ENCODE results near the gene NAA25. TPM values are rescaled to one million over a fixed set of nuclear protein-coding genes. Genes with fewer than 3 reads are reported as not detected.

Gene NAA25
- 29.8 TPM for total RNA-seq

DNA sequence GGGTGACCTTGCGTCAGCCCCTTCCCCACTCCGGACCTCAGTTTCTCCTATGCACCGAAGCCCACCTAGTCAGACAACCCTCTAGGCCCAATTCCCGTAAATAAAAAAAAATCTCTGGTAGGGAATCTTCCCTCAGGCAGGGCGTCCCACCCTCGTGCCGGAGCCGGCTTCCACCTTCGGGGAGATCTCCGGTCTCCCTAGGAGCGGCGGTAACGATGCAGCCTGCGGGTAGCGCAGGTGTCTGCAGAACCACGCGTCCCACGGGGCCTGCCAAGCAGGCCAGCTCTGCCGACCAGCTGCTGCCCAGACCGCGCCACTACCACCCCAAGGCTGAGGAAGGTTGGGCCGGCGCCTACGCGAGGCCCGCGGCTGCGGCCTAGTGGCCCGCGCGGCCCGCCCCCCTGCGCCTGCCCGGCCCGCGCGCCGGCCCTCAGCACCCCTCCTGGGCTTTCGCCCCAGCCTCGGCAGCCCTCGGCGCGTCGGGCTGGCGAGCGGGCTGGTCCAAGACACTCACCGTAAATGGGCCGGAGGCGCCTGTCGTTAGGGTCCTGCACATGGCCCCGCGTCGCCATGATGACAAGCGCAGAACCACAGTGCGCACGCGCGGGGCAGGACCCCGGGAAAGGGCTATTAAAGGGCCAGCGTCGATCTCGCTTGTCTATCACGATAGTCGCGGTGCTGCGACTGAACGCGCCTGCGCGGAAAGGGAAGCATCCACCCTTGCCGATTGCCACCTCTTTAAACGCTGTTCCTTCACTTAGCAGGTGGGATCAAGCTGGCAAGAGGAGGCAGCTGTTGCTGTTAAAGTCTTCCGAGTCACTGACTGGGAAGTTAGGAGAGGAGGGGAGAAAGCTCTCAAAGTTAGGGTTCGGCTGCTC is at the start of gene NAA25:
NAA25 (minus strand) TSS at position 582 of the 878 bp plus-strand sequence; CDS start at position 572, 10 bp downstream.
- FAIRE-seq (no peak), DNase-seq (ENCODE audit: low spot score in 2 of 2) (peak; percentile 83 to 89)

DNA sequence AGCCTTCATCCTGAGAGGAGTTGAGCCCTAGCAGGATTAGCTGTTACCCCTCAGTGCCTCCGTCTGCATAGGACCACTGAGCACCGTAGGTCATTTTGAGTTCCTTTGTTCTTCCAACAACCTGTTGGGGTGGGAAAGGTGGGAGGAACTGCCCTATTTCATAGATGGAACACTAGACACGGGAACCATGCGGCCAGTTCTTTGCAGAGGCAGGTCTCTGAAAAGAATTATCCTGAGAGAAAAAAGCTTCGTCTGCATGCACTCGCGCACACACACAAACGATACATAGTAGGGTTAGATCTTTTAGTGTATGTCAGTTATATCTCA is 45.3 kb upstream of the NAA25 start:
- DNase-seq (ENCODE audit: low spot score in 2 of 2) (no peak), FAIRE-seq (no peak)

DNA sequence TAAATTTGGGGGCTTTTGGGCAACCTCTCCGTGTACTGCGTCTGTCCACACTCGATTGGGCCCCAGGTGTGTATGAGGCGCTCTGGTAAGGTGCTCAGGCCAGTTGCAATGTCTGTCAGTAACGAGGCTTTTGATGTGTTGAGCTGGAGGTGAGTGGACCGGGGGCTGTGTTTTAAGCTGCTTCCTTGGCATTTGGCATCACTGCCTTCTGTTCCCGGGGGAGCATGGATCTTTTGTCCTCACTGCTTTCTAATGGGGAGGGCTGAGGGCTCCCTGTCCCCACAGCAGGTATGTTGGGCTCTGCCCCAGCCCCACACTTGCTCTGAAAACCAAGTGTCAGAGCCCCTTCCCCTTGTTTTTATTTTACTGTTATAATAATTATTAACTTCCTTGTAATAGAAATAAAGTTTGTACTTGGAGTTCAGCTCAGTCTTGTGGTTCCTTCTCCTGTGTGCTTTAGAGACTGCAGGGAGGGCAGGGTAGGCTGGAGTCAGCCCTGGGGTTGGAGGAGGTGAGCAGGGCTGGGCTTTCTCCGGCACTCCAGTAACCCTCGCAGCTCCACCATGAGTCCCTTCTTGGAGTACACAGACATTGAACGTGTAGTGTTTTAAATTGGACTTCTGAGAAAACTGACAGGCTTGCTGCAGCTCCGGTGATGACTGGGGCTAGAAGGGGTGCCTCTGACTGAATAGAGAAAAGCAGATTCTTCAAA is 44.8 kb upstream of the NAA25 start:
- DNase-seq (ENCODE audit: low spot score in 2 of 2) (no peak), FAIRE-seq (no peak)

DNA sequence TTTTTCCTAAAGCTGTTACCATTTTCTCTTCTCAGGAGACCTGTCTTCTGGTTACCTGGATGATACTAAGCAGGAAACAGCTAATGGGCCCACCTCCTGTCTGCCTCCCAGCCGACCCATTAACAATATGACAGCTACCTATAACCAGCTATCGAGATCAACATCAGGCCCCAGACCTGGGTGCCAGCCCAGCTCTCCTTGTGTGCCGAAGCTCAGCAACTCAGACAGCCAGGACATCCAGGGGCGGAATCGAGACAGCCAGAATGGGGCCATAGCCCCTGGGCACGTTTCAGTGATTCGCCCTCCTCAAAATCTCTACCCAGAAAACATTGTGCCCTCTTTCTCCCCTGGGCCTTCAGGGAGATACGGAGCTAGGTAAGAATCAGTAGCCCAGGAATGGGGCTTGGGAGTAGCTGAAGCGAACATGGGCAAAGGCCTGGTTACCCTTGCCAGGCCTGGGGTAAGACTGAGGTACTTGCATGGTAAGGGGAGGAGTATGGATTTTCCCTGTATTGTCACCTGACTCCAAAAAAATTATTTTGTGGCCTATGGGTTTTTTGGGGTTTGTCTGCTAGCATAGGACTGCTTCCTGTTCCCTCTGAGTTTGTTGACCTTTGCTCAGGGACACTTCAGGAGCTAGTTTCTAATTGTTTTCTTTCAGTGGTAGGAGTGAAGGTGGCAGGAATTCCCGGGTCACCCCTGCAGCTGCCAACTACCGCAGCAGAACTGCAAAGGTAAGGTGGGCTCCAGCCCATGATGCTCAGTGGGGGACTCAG is 43.4 kb upstream of the NAA25 start:
- FAIRE-seq = no peak
- DNase-seq (ENCODE audit: low spot score in 2 of 2) = no peak

DNA sequence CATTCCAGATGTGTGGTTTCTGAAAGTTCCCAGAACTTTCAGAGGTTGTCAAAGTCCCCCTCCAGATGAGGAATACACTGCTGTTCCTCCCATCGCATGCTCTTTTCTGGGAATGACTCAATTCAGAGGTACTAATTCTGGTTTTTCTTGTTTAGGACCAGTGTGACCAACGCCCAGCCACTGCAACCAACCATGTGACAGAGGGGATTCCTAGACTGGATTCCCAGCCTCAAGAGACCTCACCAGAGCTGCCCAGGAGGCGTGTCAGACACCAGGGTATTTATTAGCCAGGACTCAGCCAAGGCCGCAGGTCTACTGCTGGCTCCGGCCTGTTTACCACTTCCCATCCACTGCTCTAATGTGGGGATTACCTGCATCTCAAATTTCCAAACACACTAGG is 41.0 kb upstream of the NAA25 start:
- no peak for FAIRE-seq

DNA sequence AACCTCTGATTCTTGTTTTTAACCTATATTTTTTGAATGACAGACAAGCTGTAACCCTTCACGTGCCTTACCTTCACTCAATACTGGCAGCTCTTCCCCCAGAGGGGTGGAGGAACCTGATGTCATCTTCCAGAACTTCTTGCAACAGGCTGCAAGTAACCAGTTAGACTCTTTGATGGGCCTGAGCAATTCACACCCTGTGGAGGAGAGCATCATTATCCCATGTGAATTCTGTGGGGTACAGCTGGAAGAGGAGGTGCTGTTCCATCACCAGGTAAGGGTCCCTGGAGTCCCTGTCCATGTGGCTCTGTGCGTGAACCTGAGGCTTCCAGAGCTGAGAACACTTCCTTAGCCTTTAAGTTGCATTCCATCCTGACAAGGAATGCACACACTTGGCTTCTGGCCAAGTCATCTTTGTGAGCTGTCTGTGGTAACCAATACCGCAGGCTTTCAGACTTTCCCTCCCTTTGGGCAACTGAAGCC is 39.5 kb upstream of the NAA25 start:
- FAIRE-seq (no peak), DNase-seq (ENCODE audit: low spot score in 2 of 2) (no peak)

More for the DNA sequence above, 41.0 kb upstream of the NAA25 start:
- no peak for DNase-seq (ENCODE audit: low spot score in 2 of 2)

DNA sequence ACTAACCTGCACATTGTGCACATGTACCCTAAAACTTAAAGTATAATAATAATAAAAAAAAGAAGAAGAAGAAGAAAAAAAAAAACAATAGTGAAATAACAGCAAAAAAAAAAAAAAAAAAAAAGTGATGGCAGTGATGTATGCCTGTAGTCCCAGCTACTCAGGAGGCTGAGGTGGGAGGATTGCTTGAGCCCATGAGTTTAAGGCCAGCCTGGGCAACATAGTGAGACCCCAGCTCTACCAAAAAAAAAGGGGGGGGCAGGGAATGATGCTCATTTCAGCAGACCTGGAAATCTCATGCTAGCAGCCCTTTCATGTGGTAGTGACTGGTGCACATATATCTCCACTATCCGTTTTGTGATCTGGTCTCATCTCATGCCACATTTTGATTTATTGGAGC is 37.5 kb upstream of the NAA25 start:
- DNase-seq (ENCODE audit: low spot score in 2 of 2) (no peak), FAIRE-seq (no peak)

DNA sequence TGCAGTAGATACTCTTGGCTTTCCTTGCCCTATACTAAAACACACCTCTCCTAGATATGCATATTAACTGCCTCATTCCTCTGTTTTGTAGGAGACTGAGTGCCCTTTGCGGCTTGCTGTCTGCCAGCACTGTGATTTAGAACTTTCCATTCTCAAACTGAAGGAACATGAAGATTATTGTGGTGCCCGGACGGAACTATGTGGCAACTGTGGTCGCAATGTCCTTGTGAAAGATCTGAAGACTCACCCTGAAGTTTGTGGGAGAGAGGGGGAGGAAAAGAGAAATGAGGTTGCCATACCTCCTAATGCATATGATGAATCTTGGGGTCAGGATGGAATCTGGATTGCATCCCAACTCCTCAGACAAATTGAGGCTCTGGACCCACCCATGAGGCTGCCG is 32.1 kb upstream of the NAA25 start:
- no peak for DNase-seq (ENCODE audit: low spot score in 2 of 2)
- FAIRE-seq = no peak

DNA sequence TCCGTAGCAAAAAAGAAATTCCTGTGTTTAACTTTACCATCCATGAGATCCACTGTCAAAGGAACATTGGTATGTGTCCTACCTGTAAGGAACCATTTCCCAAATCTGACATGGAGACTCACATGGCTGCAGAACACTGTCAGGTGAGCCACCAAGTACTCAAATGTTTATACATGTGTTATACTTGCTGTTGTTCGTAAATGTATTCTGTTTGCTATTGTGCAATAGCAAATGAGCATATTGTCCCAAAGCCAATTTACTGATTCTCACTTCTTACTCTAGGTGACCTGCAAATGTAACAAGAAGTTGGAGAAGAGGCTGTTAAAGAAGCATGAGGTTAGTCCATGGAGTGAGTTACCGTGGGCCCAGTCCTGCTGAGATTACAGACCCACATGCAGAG is 26.1 kb upstream of the NAA25 start:
- DNase-seq (ENCODE audit: low spot score in 2 of 2) (no peak), FAIRE-seq (no peak)

DNA sequence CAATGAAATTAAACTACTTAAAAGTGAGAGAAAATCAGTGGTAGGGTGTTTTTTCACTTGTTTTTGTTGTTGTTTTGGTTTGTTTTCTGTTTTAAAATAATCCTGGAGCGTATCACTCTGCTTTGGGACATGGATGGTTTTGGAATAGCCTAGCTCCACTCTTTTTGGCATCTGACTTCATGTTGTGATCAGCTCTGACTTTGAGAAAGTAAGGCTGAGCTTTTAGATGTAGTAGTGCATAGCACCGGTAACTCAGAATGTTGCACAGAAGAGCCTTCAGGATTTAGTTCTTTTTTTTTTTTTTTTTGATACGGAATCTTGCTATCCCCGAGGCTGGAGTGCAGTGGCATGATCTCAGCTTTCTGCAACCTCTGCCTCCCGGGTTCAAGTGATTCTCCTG is 24.8 kb upstream of the NAA25 start:
- FAIRE-seq (no peak), DNase-seq (ENCODE audit: low spot score in 2 of 2) (no peak)

DNA sequence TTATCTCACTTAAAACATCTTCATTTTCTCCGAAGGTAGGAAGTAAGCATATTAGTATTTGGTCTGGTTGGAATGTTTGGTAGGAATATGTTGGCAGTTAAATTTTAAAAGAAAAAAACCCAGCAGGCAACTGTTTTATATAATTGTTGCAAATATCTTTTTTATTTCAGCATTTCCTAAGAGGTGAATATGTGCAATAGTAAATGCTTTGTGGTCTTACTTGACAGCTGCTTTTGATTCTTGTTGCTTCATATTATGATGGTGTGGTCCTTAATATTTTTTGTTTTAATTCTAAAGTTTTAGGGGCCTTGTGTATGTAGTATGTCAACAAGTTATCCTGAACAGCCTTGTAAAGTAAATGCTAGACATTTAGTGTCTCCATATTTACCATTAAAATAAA is 23.1 kb upstream of the NAA25 start:
- DNase-seq (ENCODE audit: low spot score in 2 of 2) = no peak
- no peak for FAIRE-seq

DNA sequence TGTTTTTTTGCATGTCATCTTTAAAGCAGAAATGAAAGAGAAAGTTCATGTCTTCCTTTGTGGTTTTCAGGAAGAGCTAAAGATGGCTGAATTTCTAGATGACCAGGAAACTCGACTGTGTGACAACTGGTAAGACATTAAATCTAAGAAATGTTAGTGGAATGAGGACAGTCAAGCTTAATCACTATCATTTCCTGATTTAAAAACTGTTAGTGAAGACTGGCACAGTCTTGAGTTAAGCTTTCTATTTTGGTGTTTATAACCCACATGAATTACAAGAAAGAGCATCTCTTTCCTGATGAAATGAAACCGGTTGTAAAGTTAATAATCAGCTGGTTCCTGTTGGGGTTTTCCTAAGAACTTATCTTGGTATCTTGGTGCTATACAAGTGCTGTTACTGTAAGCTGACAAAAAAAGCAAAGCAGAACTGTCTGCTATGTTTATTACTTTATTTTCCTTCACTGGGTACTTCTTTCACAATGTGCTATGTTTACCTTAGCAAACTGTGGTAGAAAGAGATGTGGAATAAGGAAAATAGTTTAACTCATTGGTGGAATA is 21.9 kb upstream of the NAA25 start:
- DNase-seq (ENCODE audit: low spot score in 2 of 2) = no peak
- no peak for FAIRE-seq

DNA sequence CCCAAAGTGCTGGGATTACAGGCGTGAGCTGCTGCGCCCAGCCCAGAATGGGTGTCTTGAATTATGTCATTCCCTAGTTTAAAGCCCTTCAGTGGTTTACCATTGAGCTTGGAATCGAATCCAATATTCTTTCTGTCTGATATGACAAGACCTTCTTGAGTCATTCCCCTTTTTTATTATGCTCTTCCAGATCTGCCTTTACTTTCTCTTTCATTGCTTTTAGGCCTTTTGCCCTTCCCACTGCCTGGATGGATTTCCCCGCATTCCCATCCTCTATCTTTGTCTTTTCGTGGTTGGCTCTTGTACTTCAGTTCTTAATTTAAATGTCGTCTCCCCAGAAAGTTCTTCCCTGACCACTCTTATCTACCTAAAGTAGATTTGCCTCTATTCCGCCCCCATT is 18.3 kb upstream of the NAA25 start:
- FAIRE-seq = no peak
- no peak for DNase-seq (ENCODE audit: low spot score in 2 of 2)

DNA sequence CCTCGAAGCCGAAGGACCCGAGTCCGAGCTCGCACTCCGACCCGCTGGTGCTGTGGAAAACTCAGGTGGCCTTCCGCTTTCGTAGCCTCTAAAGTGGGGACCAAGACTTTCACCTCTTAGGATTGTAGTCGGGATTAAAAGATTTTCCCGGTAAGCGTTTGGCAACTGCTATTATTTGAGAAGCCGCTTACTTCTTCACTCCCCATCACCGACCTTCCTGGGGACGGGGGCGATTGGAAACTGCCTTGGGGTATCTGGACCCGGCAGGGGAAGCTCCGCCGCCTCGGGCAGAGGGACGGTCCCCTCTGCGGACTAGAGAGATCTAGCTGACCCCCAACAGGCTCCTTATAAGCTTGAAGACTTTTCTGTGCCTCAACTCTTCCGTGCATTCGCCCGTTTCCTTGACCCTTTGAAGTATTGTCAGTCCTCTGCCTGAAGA is 17.4 kb upstream of the NAA25 start:
- no peak for FAIRE-seq
- no peak for DNase-seq (ENCODE audit: low spot score in 2 of 2)

DNA sequence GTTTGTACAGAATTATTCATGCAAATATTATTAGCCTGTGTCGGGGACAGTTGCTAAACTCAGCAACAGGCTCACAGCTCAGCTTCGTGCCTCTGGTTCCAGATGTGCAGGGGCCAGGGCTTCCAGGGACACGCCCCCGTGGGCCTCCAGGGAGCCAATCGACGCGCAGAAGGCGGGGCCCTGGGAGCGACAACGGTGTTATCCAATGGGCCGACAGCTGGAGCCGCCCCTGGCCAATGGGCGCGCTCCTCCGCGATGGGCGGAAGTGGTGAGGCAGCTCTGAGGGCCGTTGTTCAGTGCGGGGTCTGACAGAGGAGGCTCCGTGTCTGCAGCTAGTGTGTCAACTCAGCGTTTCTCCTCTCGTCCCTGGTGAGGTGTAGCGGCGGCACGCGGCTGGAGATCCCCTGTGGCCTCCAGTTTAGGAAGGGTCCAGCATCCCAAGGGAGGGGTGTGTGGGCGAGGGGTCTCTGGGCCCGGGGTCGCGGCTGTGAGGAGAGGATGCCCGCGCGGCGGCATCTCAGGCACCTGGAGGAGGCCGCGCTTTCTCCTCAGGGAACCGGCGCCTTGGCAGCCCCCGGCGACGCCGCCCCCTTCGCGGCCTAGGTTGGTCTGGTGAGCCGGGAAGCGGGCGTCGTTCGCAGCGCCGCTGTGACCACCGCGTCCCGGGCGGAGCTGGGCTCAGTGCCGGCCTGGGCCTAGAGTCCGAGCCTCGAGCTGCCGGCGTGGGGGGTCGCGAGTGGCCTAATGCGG is 16.8 kb upstream of the NAA25 start, which contains the start of gene TRAFD1:
TRAFD1 (plus strand) TSS at position 311 of the 750 bp plus-strand sequence. CDS start 4,963 bp downstream, outside the sequence.
- FAIRE-seq = peak; percentile 80
- DNase-seq (ENCODE audit: low spot score in 2 of 2) = peak; percentile 95 to 97

DNA sequence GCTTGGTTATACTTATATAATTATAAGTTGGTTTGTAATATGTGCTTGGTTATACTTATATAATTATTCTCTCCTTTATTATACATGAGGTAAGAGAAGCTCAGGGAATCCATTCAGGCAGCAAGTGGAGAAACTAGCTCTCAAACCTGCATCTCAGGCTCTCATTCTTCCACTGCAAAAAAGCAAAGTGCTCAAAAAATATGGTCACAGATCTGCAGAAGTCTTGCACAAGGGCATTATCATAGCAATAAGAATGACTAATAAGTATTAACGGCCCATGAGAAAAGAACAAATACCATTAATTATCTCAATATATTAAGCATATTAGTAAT is 16.3 kb upstream of the NAA25 start:
- FAIRE-seq = no peak

DNA sequence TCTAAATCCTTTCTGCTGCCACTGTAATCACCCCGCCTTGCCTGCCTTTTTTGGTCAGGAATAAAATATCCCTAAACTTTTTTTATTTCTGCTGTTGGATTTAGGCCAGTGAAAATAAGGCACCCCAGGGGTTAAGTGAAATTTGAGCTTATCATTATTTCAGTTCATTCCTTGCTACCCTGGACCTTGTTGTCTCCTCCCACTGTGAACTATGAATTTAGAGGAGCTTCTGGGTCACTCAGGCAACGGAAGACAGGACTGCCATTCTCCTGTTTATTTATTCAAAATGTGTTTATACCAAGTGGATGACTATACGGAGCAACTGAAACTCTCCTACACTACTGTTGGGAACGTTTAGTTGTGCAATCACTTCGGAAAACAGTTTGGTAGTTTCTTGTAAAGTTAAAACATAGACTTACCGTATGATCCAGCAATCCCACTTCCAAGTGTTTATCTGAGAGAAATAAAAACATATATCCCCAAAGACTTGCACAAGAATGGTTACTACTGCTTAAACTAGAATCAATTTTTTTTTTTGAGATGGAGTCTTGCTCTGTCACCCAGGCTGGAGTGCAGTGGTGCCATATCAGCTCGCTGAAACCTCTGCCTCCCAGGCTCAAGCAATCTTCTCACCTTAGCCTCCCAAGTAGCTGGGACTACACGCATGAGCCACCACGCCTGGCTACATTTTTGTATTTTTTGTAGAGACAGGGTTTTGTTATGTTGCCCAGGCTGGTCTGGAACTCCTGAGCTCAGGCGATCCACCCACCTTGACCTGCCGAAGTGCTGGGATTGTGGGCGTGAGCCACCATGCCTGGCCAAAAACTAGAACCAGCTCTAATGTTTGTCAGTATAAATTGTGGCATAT is 14.5 kb upstream of the NAA25 start:
- FAIRE-seq = no peak
- DNase-seq (ENCODE audit: low spot score in 2 of 2) = no peak

More for the DNA sequence above, 16.3 kb upstream of the NAA25 start:
- no peak for DNase-seq (ENCODE audit: low spot score in 2 of 2)

DNA sequence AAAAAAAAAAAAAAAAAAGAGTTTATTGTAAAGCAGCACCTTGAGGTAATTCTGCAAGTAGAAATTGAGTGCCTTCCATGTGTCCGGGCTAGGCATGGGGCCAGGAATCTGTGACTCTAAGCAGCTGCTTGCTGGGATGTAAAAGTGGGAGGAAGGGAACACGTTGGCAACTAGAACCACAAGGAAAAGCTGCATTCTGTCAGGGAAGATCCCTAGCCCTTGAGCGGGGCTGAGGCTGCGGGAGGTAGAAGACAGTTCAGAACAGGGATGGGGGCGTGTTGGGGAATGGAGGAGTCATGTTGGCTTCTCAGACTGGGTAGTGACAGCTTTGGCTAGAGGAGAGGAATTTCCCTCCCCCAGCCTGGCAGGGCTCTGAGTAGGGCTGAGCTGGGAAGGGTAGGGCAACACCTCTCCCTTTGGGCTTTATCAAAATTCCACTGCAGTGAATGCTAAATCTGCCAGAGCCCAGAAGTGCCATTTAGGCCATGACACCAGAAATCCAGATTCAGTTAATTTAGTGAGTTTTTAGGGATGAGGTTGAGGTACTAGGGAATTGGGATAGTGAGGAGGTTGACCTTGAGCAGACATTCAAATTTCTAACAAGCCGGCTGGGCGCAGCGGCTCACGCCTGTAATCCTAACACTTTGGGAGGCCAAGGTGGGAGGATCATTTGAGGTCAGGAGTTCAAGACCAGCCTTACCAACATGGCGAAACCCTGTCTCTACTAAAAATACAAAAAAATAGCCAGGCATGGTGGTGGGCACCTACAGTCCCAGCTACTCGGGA is 13.4 kb upstream of the NAA25 start:
- DNase-seq (ENCODE audit: low spot score in 2 of 2) = no peak
- FAIRE-seq = no peak
